H9 (cell line): ENCODE data around the gene COL8A1. TPM values are rescaled to one million over a fixed set of nuclear protein-coding genes. Genes with fewer than 3 reads are reported as not detected.

Source experiments
- DNase-seq: peaks from one replicate; pipeline ENCODE4 v3.0.0-alpha.2; 2017
- H2AFZ ChIP-seq: one replicate; pipeline ENCODE4 v1.6.1; 2013; ENCODE audit warnings: mild to moderate bottlenecking, low read length, control low read depth, moderate library complexity
- H2AK5ac ChIP-seq: 2 replicates; pipeline ENCODE4 v1.6.1; 2013; ENCODE audit warnings: low read length, control low read depth, mixed read lengths; ENCODE audit not compliant: insufficient read length
- H2BK120ac ChIP-seq: one replicate; pipeline ENCODE4 v1.6.1; 2013; ENCODE audit warnings: low read depth, mild to moderate bottlenecking, low read length, control low read depth, inconsistent platforms; ENCODE audit not compliant: poor library complexity, severe bottlenecking
- H2BK12ac ChIP-seq: 2 replicates; pipeline ENCODE4 v1.6.1; 2013; ENCODE audit warnings: low read length, control low read depth, mixed read lengths, low read depth; ENCODE audit not compliant: insufficient read length
- H2BK15ac ChIP-seq: 2 replicates; pipeline ENCODE4 v1.6.1; 2013; ENCODE audit warnings: low read depth, low read length, control low read depth
- H2BK20ac ChIP-seq: one replicate; pipeline ENCODE4 v1.6.1; 2013; ENCODE audit warnings: low read depth, mild to moderate bottlenecking, low read length, control low read depth, inconsistent platforms; ENCODE audit not compliant: poor library complexity, severe bottlenecking
- H2BK5ac ChIP-seq: 2 replicates; pipeline ENCODE4 v1.6.1; 2013; ENCODE audit warnings: low read length, control low read depth, mixed read lengths; ENCODE audit not compliant: insufficient read length
- H3K14ac ChIP-seq: 2 replicates; pipeline ENCODE4 v1.6.1; 2013; ENCODE audit warnings: low read length, control low read depth; ENCODE audit not compliant: insufficient read depth
- H3K18ac ChIP-seq: 2 replicates; pipeline ENCODE4 v1.6.1; 2013; ENCODE audit warnings: low read depth, mild to moderate bottlenecking, mixed read lengths, low read length, control low read depth; ENCODE audit not compliant: insufficient read length
- H3K23ac ChIP-seq: 2 replicates; pipeline ENCODE4 v1.6.1; 2013; ENCODE audit warnings: low read length, control low read depth, mixed read lengths, low read depth; ENCODE audit not compliant: insufficient read length
- H3K23me2 ChIP-seq: 2 replicates; pipeline ENCODE4 v1.6.1; 2013; ENCODE audit warnings: low read depth, mild to moderate bottlenecking, mixed read lengths, low read length, control low read depth; ENCODE audit not compliant: insufficient read length, poor library complexity, severe bottlenecking
- H3K27ac ChIP-seq: 2 replicates; pipeline ENCODE4 v1.5.1; 2013; ENCODE audit warnings: low read length, control low read depth, mixed read lengths, low read depth; ENCODE audit not compliant: insufficient read length
- H3K27me3 ChIP-seq: 2 replicates; pipeline ENCODE4 v1.6.1; 2013; ENCODE audit warnings: low read length, control low read depth, inconsistent platforms; ENCODE audit not compliant: insufficient read depth
- H3K4ac ChIP-seq: 2 replicates; pipeline ENCODE4 v1.6.1; 2013; ENCODE audit warnings: low read depth, mild to moderate bottlenecking, control low read depth, inconsistent platforms, low read length, moderate library complexity
- H3K4me1 ChIP-seq: 2 replicates; pipeline ENCODE4 v1.6.1; 2013; ENCODE audit warnings: low read length, control low read depth, inconsistent platforms; ENCODE audit not compliant: insufficient read depth
- H3K4me2 ChIP-seq: 2 replicates; pipeline ENCODE4 v1.6.1; 2013; ENCODE audit warnings: low read length, control low read depth, mixed read lengths; ENCODE audit not compliant: insufficient read length, insufficient read depth
- H3K56ac ChIP-seq: 2 replicates; pipeline ENCODE4 v1.6.1; 2013; ENCODE audit warnings: low read depth, mild to moderate bottlenecking, mixed read lengths, low read length, control low read depth; ENCODE audit not compliant: insufficient read length
- H3K79me1 ChIP-seq: 2 replicates; pipeline ENCODE4 v1.6.1; 2013; ENCODE audit warnings: low read depth, mild to moderate bottlenecking, moderate library complexity, low read length, control low read depth, inconsistent platforms; ENCODE audit not compliant: insufficient read depth, poor library complexity, severe bottlenecking
- H3K79me2 ChIP-seq: 2 replicates; pipeline ENCODE4 v1.6.1; 2013; ENCODE audit warnings: low read length, control low read depth, inconsistent platforms; ENCODE audit not compliant: insufficient read depth
- H3K9ac ChIP-seq: 2 replicates; pipeline ENCODE4 v1.6.1; 2013; ENCODE audit warnings: low read length, control low read depth, mixed read lengths; ENCODE audit not compliant: insufficient read length; ENCODE audit errors: extremely low read depth
- H3K9me3 ChIP-seq: one replicate; pipeline ENCODE4 v1.6.1; 2013; ENCODE audit warnings: low read depth, low read length, inconsistent platforms; ENCODE audit not compliant: control insufficient read depth
- H3T11ph ChIP-seq: one replicate; pipeline ENCODE4 v1.6.1; 2013; ENCODE audit warnings: mild to moderate bottlenecking, low read length, control low read depth, inconsistent platforms
- H4K20me1 ChIP-seq: one replicate; pipeline ENCODE4 v1.6.1; 2013; ENCODE audit not compliant: control insufficient read depth, insufficient read length, insufficient read depth
- H4K5ac ChIP-seq: 2 replicates; pipeline ENCODE4 v1.6.1; 2013; ENCODE audit warnings: low read depth, mild to moderate bottlenecking, mixed read lengths, low read length, control low read depth; ENCODE audit not compliant: insufficient read length
- H4K8ac ChIP-seq: replicated peaks from 2 replicates; pipeline ENCODE4 v1.6.1; 2013; ENCODE audit warnings: low read length, control low read depth, mixed read lengths, low read depth; ENCODE audit not compliant: insufficient read length
- H4K91ac ChIP-seq: 2 replicates; pipeline ENCODE4 v1.6.1; 2013; ENCODE audit warnings: low read depth, mild to moderate bottlenecking, moderate library complexity, mixed read lengths, low read length, control low read depth; ENCODE audit not compliant: insufficient read length
- H3K27ac Mint-ChIP-seq, 3 experiments: 2 replicates in 2 of 3; 3 replicates in 1 of 3; pipeline ENCODE4 v1.8.0; 2020 to 2021; ENCODE audit warnings: mixed read lengths in 3 of 3, mild to moderate bottlenecking in 1 of 3, moderate library complexity in 1 of 3
- H3K27me3 Mint-ChIP-seq: 2 replicates; pipeline ENCODE4 v1.8.0; 2021; ENCODE audit warnings: low read depth, mild to moderate bottlenecking, moderate library complexity, mixed read lengths
- H3K36me3 Mint-ChIP-seq, 3 experiments: 2 replicates in 2 of 3; 3 replicates in 1 of 3; pipeline ENCODE4 v1.8.0; 2020 to 2021; ENCODE audit warnings: low read depth in 3 of 3, mixed read lengths in 3 of 3; ENCODE audit not compliant: insufficient read depth in 1 of 3
- H3K4me1 Mint-ChIP-seq, 2 experiments: 2 replicates each; pipeline ENCODE4 v1.8.0; 2020; ENCODE audit warnings: mixed read lengths in 2 of 2
- H3K4me3 Mint-ChIP-seq, 2 experiments: 2 replicates in 1 of 2; 3 replicates in 1 of 2; pipeline ENCODE4 v1.8.0; 2020 to 2021; ENCODE audit warnings: mild to moderate bottlenecking in 2 of 2, mixed read lengths in 2 of 2, moderate library complexity in 1 of 2
- H3K9me3 Mint-ChIP-seq, 2 experiments: 2 replicates in 1 of 2; 3 replicates in 1 of 2; pipeline ENCODE4 v1.8.0; 2020; ENCODE audit warnings: mild to moderate bottlenecking in 2 of 2, mixed read lengths in 2 of 2, moderate library complexity in 1 of 2
- CTCF ChIP-seq: fragments of 200-600 bp; sonication (generic); conservative IDR thresholded peaks from 3 replicates; pipeline ENCODE4 v1.8.0; 2021; ENCODE audit warnings: antibody characterized with exemption, mild to moderate bottlenecking
- WGBS: extraction: QIAGEN DNeasy Blood & Tissue Kit; methylation state at CpG from one replicate; pipeline ENCODE4 v1.1.7; 2013; ENCODE audit warnings: missing lambda C conversion rate, low lambda C conversion rate, mixed read lengths; ENCODE audit not compliant: insufficient read length; ENCODE audit errors: extremely low coverage; 5-methylcytosine and 5-hydroxymethylcytosine counted together
- total RNA-seq: library from RNA; stranded (reverse); gene quantifications from 2 replicates; pipeline ENCODE4 v1.2.1, GENCODE V29; 2021

The COL8A1 gene
- total RNA-seq, 1 experiment from 2014 or later = 0.17 TPM

DNA sequence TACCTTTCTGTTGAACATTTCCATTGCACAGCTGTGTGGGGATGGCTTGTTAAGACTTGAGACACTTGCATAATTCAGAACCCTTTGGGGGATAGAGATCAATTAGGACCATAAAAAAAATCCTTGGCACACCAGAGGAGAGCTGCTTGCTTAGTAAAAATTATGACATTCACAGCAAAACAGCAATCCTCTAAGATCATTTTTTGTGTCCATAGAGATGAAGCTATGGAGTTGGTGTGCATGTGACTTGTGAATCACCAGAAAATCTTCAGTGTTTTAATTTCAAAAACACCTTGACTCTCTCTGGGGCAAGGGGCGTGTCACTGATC, 7.7 kb downstream of the COL8A1 start:
- Histone ChIP-seq H2AK5ac (no peak overlapping the region), H3K4ac (no peak overlapping the region), H3K27me3 (no peaks in the 10 kb centered on the region), H3K79me1 (no peaks in the 10 kb centered on the region), H2BK15ac (no peak overlapping the region), H3K23ac (no peak overlapping the region), H3K9ac (no peak overlapping the region), H3K56ac (no peak overlapping the region), H2BK120ac (no peak overlapping the region), H3K4me1 (no peaks in the 10 kb centered on the region; the same call in 1 of the 2 replicates), H3K18ac (no peak overlapping the region), H2AFZ (no peak overlapping the region), H4K20me1 (no peaks in the 10 kb centered on the region), H2BK5ac (no peak overlapping the region), H3K27ac (no peak overlapping the region), H2BK12ac (no peak overlapping the region), H4K5ac (no peak overlapping the region), H3K9me3 (no peaks in the 10 kb centered on the region), H4K91ac (no peak overlapping the region), H3K23me2 (no peaks in the 10 kb centered on the region), H2BK20ac (no peak overlapping the region), H3K79me2 (no peaks in the 10 kb centered on the region), H4K8ac (no peak overlapping the region), H3T11ph (no peak overlapping the region), H3K4me2 (no peak overlapping the region), H3K14ac (no peak overlapping the region)
- no peak for TF ChIP-seq CTCF
- 0 out of 2 replicates have a peak, but pooled peaks cover under 1% of the 10 kb centered on the region for H3K27me3 Mint-ChIP-seq
- H3K27ac Mint-ChIP-seq = no peak overlapping the region
- WGBS = no CpG with 5 or more reads among the region's 1 CpG
- H3K36me3 Mint-ChIP-seq = no peaks in the 10 kb centered on the region
- peaks cover 16% of the 10 kb centered on the region in 2 experiments for H3K4me1 Mint-ChIP-seq
- DNase-seq = no peak
- H3K4me3 Mint-ChIP-seq = no peak overlapping the region
- no peaks in the 10 kb centered on the region for H3K9me3 Mint-ChIP-seq
